Measurements from ENCODE around the gene DPT.

DNA sequence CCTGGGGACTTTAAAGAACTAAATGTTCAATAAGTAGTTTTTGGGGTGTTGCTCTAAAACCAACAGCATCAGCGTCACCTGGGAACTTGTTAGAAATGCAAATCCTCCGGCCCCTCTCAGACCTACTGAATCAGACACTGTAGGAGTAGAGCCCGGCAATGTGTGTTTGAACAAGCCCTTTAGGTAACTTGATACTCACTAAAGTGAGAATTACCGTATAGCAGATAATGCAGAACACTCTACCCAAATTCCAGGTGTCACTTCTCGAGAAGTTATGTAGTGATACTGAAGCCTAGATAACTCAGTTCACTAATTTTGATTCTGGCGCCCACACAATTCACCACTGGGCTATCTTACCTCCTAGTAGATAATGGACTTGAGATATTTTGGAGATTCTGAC lies 3.7 kb upstream of the DPT start:
- TF ChIP-seq CTCF (conservative IDR thresholded peaks at IDR 0.05) (no peak), ZFX (IDR thresholded peaks at IDR 0.05) (no peak)
